HepG2 (cell line): ENCODE results near the gene CBFA2T2. TPM values are rescaled to one million over a fixed set of nuclear protein-coding genes. Genes with fewer than 3 reads are reported as not detected.

Experiments used
- CBX1 ChIP-seq: IDR thresholded peaks from one replicate; pipeline ENCODE4 v1.6.1; 2016; ENCODE audit warnings: antibody characterized with exemption, low read depth
- CREB3 ChIP-seq: sonication (generic); formaldehyde crosslinking; IDR thresholded peaks from 2 replicates; pipeline ENCODE4 v1.5.0; 2020; ENCODE audit warnings: missing genetic modification reagents
- DNMT1 ChIP-seq: sonication (generic); formaldehyde crosslinking; IDR thresholded peaks from 2 replicates; pipeline ENCODE4 v1.5.1; 2020; ENCODE audit warnings: mild to moderate bottlenecking, missing genetic modification reagents
- ELF1 ChIP-seq: sonication (generic); formaldehyde crosslinking; IDR thresholded peaks from 2 replicates; pipeline ENCODE4 v1.4.0; 2020; ENCODE audit warnings: missing genetic modification reagents
- GATAD2A ChIP-seq: IDR thresholded peaks from 2 replicates; pipeline ENCODE4 v1.6.1; 2016
- GTF3A ChIP-seq: sonication (generic); formaldehyde crosslinking; conservative IDR thresholded peaks from 2 replicates; pipeline ENCODE4 v1.4.0; 2020; ENCODE audit warnings: mild to moderate bottlenecking, missing genetic modification reagents
- MAZ ChIP-seq, 2 experiments: sonication (generic) in 1 of 2; formaldehyde crosslinking in 1 of 2; IDR thresholded peaks; 2 replicates each; pipeline versions ENCODE4 v1.5.0 to v1.6.1; 2012 to 2020; ENCODE audit warnings: low read depth in 2 of 2, mild to moderate bottlenecking in 2 of 2, borderline replicate concordance in 1 of 2, improper control_type of control experiment in 1 of 2, low read length in 1 of 2, missing genetic modification reagents in 1 of 2, moderate library complexity in 1 of 2
- PHF8 ChIP-seq: sonication (generic); formaldehyde crosslinking; IDR thresholded peaks from 2 replicates; pipeline ENCODE4 v1.5.0; 2020; ENCODE audit warnings: missing genetic modification reagents
- SP2 ChIP-seq: sonication (generic); formaldehyde crosslinking; IDR thresholded peaks from 2 replicates; pipeline ENCODE4 v1.5.1; 2020; ENCODE audit warnings: mild to moderate bottlenecking, missing genetic modification reagents
- STAT5B ChIP-seq: sonication (generic); formaldehyde crosslinking; IDR thresholded peaks from 2 replicates; pipeline ENCODE4 v1.4.0; 2020; ENCODE audit warnings: missing genetic modification reagents
- ZHX2 ChIP-seq, 2 experiments: sonication (generic) in 1 of 2; formaldehyde crosslinking in 1 of 2; IDR thresholded peaks; 2 replicates each; pipeline versions ENCODE4 v1.6.1 to v1.9.0; 2014 to 2022; ENCODE audit warnings: antibody characterized with exemption in 1 of 2, borderline replicate concordance in 1 of 2, inconsistent platforms in 1 of 2, low read depth in 1 of 2, missing genetic modification reagents in 1 of 2
- ZNF280D ChIP-seq: sonication (generic); formaldehyde crosslinking; IDR thresholded peaks from 2 replicates; pipeline ENCODE4 v1.5.1; 2020; ENCODE audit warnings: mild to moderate bottlenecking, missing genetic modification reagents
- ZNF605 ChIP-seq: sonication (generic); formaldehyde crosslinking; IDR thresholded peaks from 2 replicates; pipeline ENCODE4 v1.8.0; 2022; ENCODE audit warnings: mild to moderate bottlenecking, missing genetic modification reagents
- ZNF782 ChIP-seq: sonication (generic); formaldehyde crosslinking; IDR thresholded peaks from 2 replicates; pipeline ENCODE4 v1.4.0; 2020; ENCODE audit warnings: missing genetic modification reagents, mild to moderate bottlenecking, borderline replicate concordance
- polyA plus RNA-seq, 8 experiments: library from polyadenylated mRNA; depleted of rRNA in 3 of 8; stranded (reverse) in 7 of 8; unstranded in 1 of 8; fragments of >200 nt; fragmentation: Illumina TruSeq in 4 of 8; extraction: Trizol in 4 of 8; gene quantifications; 2 replicates each; pipeline versions ENCODE4 v1.2.1 to v1.2.3, GENCODE V29; 2011 to 2016; ENCODE audit warnings: low read depth in 4 of 8, missing spikeins in 1 of 8, mixed read lengths in 1 of 8; ENCODE audit not compliant: insufficient read depth in 1 of 8
- total RNA-seq, 5 experiments: library from RNA; depleted of rRNA; stranded (reverse); fragments of >200 nt; fragmentation: Illumina TruSeq; extraction: Trizol; gene quantifications; 2 replicates each; pipeline ENCODE4 v1.2.3, GENCODE V29; 2016; ENCODE audit warnings: low read depth in 1 of 5
- TF ChIP-seq, protein P1 (sequence below): sonication (generic); formaldehyde crosslinking; IDR thresholded peaks from 2 replicates; pipeline ENCODE4 v1.5.0; 2020; ENCODE audit warnings: missing genetic modification reagents

CBFA2T2 gene
- total and polyA plus RNA-seq, 2 of the 13 experiments (the other 11 are each of a cell fraction or from before 2014, with no cell fraction given), result 6.3 to 21.2 TPM

- TF ChIP-seq GATAD2A, result no peak
- TF ChIP-seq ZNF782 (CRISPR knock-in tag), result peak; percentile 89
- TF ChIP-seq ZNF280D (CRISPR knock-in tag), result peak; percentile 27; the same call in 1 of the 2 replicates
- no peak for TF ChIP-seq CBX1
- TF ChIP-seq ZNF605 (CRISPR knock-in tag), result peak; percentile 63; the same call in 1 of the 2 replicates
- TF ChIP-seq GTF3A, result 0 out of 2 replicates have a peak, but pooled peaks have one; percentile 55
- TF ChIP-seq SP2, result peak; percentile 49; the same call in 1 of the 2 replicates
- TF ChIP-seq STAT5B (CRISPR knock-in tag), result 0 out of 2 replicates have a peak, but pooled peaks have one; percentile 54
- TF ChIP-seq, protein P1, sequence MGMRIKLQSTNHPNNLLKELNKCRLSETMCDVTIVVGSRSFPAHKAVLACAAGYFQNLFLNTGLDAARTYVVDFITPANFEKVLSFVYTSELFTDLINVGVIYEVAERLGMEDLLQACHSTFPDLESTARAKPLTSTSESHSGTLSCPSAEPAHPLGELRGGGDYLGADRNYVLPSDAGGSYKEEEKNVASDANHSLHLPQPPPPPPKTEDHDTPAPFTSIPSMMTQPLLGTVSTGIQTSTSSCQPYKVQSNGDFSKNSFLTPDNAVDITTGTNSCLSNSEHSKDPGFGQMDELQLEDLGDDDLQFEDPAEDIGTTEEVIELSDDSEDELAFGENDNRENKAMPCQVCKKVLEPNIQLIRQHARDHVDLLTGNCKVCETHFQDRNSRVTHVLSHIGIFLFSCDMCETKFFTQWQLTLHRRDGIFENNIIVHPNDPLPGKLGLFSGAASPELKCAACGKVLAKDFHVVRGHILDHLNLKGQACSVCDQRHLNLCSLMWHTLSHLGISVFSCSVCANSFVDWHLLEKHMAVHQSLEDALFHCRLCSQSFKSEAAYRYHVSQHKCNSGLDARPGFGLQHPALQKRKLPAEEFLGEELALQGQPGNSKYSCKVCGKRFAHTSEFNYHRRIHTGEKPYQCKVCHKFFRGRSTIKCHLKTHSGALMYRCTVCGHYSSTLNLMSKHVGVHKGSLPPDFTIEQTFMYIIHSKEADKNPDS (CRISPR knock-in tag), result no peak
- 0 out of 2 replicates have a peak, but pooled peaks have one; percentile 59 for TF ChIP-seq DNMT1 (CRISPR knock-in tag)
- TF ChIP-seq PHF8, result peak; percentile 85
- no peak for TF ChIP-seq MAZ (IDR thresholded peaks at IDR 0.05; ENCODE audit: borderline replicate concordance, low read depth, low read length)
- TF ChIP-seq MAZ (CRISPR knock-in tag; IDR thresholded peaks at IDR 0.05; ENCODE audit: low read depth), result peak; percentile 86
- TF ChIP-seq ZHX2 (IDR thresholded peaks at IDR 0.05; ENCODE audit: low read depth), result no peak
- TF ChIP-seq ZHX2 (CRISPR knock-in tag; IDR thresholded peaks at IDR 0.05; ENCODE audit: borderline replicate concordance), result peak; percentile 94
- no peak; the same call in 1 of the 2 replicates for TF ChIP-seq ELF1
- TF ChIP-seq CREB3 (CRISPR knock-in tag), result peak; percentile 73; the same call in 1 of the 2 replicates
Measured at GRCh38 chr20:33674294-33675135, 184.6 kb downstream of the CBFA2T2 start, which contains the start of gene NECAB3 (continued).
